GM12864 (cell line): ENCODE data around the gene AHCYL2.

Experiments
- DNase-seq: peaks from one replicate; pipeline ENCODE4 v3.0.0-alpha.2; 2011; ENCODE audit warnings: low read depth
- H3K4me3 ChIP-seq: 2 replicates; pipeline ENCODE4 v1.5.1; 2011; ENCODE audit warnings: mild to moderate bottlenecking, low read depth, low read length, control low read depth
- CTCF ChIP-seq: IDR thresholded peaks from 2 replicates; pipeline ENCODE4 v1.5.1; 2011; ENCODE audit warnings: low read depth, mild to moderate bottlenecking, moderate library complexity, low read length, control low read depth, inconsistent platforms; ENCODE audit errors: missing control alignments

Gene AHCYL2

GRCh38 chr7:129354428-129355157 is 129.8 kb downstream of the AHCYL2 start:
- no peak for DNase-seq
- TF ChIP-seq CTCF: no peak

GRCh38 chr7:129356176-129356575 is 131.3 kb downstream of the AHCYL2 start:
- no peak overlapping the region for H3K4me3 ChIP-seq
- no peak for DNase-seq
- TF ChIP-seq CTCF: no peak

More at GRCh38 chr7:129354428-129355157, 129.8 kb downstream of the AHCYL2 start:
- no peak overlapping the region for H3K4me3 ChIP-seq

GRCh38 chr7:129359176-129359575 is 134.3 kb downstream of the AHCYL2 start:
- DNase-seq: no peak
- no peak for TF ChIP-seq CTCF
- no peak overlapping the region for H3K4me3 ChIP-seq

GRCh38 chr7:129359638-129360037 is 134.8 kb downstream of the AHCYL2 start:
- no peak overlapping the region for H3K4me3 ChIP-seq
- no peak for TF ChIP-seq CTCF
- DNase-seq: no peak

- DNase-seq: no peak
- no peak for TF ChIP-seq CTCF
- H3K4me3 ChIP-seq: no peak overlapping the region
Measured at GRCh38 chr7:129361771-129362170, 136.9 kb downstream of the AHCYL2 start.

GRCh38 chr7:129362496-129362895 is 137.7 kb downstream of the AHCYL2 start:
- H3K4me3 ChIP-seq: no peak overlapping the region
- TF ChIP-seq CTCF: no peak
- no peak for DNase-seq

- TF ChIP-seq CTCF: no peak
- DNase-seq: no peak
- no peak overlapping the region for H3K4me3 ChIP-seq
Measured at GRCh38 chr7:129367349-129367699, 142.5 kb downstream of the AHCYL2 start.
